Mucosa of descending colon (tissue), 3 donors: ENCODE measurements around the gene SSTR5. TPM values are rescaled to one million over a fixed set of nuclear protein-coding genes. Genes with fewer than 3 reads are reported as not detected.

Experiments used
- ATAC-seq: fragments of 200-7000 bp; cut with Tn5 transposase; one replicate; pipeline ENCODE4 v1.9.1; 2020; ENCODE audit warnings: mild to moderate bottlenecking, moderate library complexity
- DNase-seq, 3 donors: peaks; one replicate each; pipeline ENCODE4 v3.0.0-alpha.2; 2020
- H3K36me3 ChIP-seq: fragments of 200-600 bp; one replicate; pipeline ENCODE4 v1.8.0; 2021; ENCODE audit warnings: low read depth, mild to moderate bottlenecking
- H3K4me1 ChIP-seq: fragments of 200-600 bp; one replicate; pipeline ENCODE4 v1.8.0; 2021; ENCODE audit warnings: low read depth, mild to moderate bottlenecking
- H3K4me3 ChIP-seq: fragments of 200-600 bp; one replicate; pipeline ENCODE4 v1.8.0; 2021; ENCODE audit warnings: mild to moderate bottlenecking
- H3K9me3 ChIP-seq: fragments of 200-600 bp; one replicate; pipeline ENCODE4 v1.8.0; 2021; ENCODE audit warnings: mild to moderate bottlenecking
- intact Hi-C, 2 donors: fragments of 100-400 bp; cut with DNase I in 1 of 2; cut with micrococcal nuclease in 1 of 2; formaldehyde crosslinking; loops; one replicate each; pipeline versions ENCODE4 v1.11.0 to v1.11.1; 2022; cut with DNase I, micrococcal nuclease
- total RNA-seq, 3 donors: library from RNA; stranded (reverse); fragmentation: NEBNext Ultra II Directional in 2 of 3; extraction: Animal tissue kit (Norgen Biotek cat#: 25700) in 2 of 3; gene quantifications; one replicate each; pipeline versions ENCODE4 v1.2.1 to v1.2.4, GENCODE V29; 2021 to 2023
- TF ChIP-seq, protein P1 (sequence below): fragments of 200-600 bp; IDR thresholded peaks from one replicate; pipeline ENCODE4 v1.8.0; 2022; ENCODE audit warnings: antibody characterized with exemption, mild to moderate bottlenecking
- donor health status: DM: no; HTN: no; CAD: no; lungs with moderate emphysema.
- donor health status: DM: no; HTN: no; CAD: no.
- donor health status: DM: no; HTN: yes; CAD: no.

SSTR5 gene
- total RNA-seq, 3 donors from 2014 or later: not detected

DNA sequence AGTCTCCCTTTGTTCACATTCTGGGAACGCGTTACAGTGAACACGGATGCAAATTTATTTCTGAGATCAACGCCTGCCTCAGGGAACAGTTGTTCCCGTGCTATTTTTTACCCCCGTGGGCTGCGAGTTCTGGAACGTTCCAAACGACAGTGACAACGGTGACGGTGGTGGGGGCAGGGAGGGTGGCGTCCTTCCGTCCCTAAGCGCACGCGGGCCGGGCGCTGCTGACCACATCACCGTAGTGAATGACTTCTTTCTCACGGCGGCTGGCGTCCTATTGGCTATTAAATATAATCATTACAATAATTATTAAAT lies 45.1 kb upstream of the SSTR5 start:
- TF ChIP-seq, protein P1, sequence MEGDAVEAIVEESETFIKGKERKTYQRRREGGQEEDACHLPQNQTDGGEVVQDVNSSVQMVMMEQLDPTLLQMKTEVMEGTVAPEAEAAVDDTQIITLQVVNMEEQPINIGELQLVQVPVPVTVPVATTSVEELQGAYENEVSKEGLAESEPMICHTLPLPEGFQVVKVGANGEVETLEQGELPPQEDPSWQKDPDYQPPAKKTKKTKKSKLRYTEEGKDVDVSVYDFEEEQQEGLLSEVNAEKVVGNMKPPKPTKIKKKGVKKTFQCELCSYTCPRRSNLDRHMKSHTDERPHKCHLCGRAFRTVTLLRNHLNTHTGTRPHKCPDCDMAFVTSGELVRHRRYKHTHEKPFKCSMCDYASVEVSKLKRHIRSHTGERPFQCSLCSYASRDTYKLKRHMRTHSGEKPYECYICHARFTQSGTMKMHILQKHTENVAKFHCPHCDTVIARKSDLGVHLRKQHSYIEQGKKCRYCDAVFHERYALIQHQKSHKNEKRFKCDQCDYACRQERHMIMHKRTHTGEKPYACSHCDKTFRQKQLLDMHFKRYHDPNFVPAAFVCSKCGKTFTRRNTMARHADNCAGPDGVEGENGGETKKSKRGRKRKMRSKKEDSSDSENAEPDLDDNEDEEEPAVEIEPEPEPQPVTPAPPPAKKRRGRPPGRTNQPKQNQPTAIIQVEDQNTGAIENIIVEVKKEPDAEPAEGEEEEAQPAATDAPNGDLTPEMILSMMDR: no peak
- no peaks in the 10 kb centered on the region for H3K36me3 ChIP-seq
- no peak for DNase-seq
- intact Hi-C loops: no loop called here
- no peaks in the 10 kb centered on the region for H3K4me1 ChIP-seq
- no peaks in the 10 kb centered on the region for H3K9me3 ChIP-seq
- no peak for ATAC-seq
- no peak overlapping the region for H3K4me3 ChIP-seq

DNA sequence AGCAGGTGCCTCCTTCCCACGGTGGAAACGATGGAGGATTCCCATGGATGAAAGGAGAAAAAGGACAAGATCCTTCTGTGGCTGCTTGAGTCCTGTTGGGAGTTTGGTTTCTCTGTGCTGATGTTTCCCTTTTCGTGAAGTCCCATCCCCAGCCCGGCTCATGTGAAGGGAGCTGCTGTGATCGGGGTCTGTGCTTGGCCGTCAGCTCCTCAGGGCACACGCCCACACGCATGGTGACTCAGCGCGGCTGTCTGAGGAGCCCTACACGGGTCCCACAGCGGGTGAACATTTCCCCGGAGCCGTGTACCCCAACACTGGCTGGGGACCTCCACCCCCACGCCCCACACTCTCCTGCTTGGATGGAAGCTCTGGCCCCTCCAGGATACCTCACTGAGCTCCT lies 44.5 kb upstream of the SSTR5 start:
- no peak for ATAC-seq

DNA sequence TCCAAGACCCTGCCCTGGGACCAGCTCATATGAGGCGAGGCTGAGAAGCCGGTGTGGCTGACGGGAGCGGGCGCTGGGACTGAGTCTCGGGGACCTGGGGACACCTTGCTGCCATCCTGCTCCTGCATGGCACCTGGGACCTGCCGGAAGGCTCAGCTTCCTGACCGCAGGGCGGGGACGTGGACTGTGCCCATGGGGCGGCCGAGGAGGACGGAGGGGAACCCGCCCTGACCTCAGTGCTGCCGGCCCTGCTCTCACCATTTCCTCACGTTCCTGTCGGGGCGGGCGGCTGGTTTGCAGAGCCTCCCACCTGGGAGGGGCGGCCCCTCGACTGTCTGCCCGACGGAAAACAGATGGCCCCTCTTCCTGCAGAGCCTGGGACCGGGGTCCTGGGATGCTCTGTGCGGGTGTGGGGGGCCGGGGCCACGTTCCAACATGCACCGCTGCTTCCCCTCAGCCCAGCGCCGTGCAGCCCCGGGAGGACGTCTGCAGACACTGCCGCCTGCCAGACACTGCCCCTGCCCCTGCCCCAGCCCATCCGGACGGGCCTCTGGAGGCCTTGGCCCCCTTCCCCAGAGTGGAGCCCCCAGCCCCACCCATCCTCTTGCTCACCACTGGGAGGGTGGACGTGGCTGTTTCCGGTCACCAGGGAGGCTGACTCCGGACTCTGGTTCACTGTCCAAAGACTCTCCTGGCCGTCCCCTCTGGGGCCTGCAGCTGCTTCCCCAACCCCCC lies 43.9 kb upstream of the SSTR5 start:
- TF ChIP-seq, protein P1: no peak
- intact Hi-C loops: no loop called here
- no peaks in the 10 kb centered on the region for H3K4me1 ChIP-seq
- no peaks in the 10 kb centered on the region for H3K9me3 ChIP-seq
- H3K36me3 ChIP-seq: no peaks in the 10 kb centered on the region
- DNase-seq: no peak
- H3K4me3 ChIP-seq: no peak overlapping the region
- ATAC-seq: peak; percentile 19

More for the DNA sequence above, 44.5 kb upstream of the SSTR5 start:
- DNase-seq: no peak
- H3K4me1 ChIP-seq: no peaks in the 10 kb centered on the region
- TF ChIP-seq, protein P1: no peak
- no peaks in the 10 kb centered on the region for H3K9me3 ChIP-seq
- intact Hi-C loops: no loop called here
- H3K4me3 ChIP-seq: no peak overlapping the region
- H3K36me3 ChIP-seq: no peaks in the 10 kb centered on the region

DNA sequence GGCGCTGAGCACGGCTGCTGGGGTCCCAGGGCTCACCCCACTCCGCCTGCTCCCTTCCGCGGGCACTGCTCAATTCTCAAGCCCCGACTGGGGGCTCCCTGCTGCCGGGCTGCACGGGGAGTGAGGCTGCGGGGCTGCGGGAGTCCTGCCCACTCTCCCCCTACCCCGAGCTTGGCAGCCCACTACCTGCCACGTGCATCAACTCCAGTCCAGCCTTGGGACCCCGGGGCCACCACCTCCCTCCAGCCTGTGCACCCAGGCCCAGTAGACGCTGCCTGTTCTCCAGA lies 43.3 kb upstream of the SSTR5 start:
- TF ChIP-seq, protein P1: no peak

DNA sequence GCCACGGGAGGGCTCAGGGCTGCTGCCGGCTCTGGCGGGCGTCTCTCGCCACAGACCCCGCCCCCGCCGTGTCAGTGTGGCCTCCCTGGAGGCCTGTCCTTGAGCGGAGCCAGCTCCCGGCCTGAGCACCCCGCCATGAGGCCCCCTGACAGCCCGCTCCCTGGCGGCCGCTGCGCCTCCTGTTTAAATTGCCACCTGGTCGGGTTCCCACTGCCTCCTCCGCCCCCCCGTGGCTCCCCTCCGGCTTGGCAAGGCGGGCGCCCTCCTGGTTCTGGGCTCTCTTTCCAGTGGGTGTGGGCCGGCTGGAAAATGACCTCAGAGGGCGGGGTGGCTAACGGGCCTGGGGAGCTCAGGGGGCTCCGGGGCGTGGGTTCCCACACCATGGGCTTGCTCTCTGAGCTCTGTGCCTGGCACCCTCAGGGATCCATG lies 42.1 kb upstream of the SSTR5 start:
- DNase-seq (no peak), ATAC-seq (no peak)
- TF ChIP-seq, protein P1: no peak
- intact Hi-C loops: no loop called here
- H3K9me3 ChIP-seq: no peaks in the 10 kb centered on the region
- no peaks in the 10 kb centered on the region for H3K36me3 ChIP-seq
- H3K4me3 ChIP-seq: no peak overlapping the region
- H3K4me1 ChIP-seq: no peaks in the 10 kb centered on the region

More for the DNA sequence above, 43.3 kb upstream of the SSTR5 start:
- Histone ChIP-seq H3K4me1 (no peaks in the 10 kb centered on the region), H3K4me3 (no peak overlapping the region), H3K9me3 (no peaks in the 10 kb centered on the region), H3K36me3 (no peaks in the 10 kb centered on the region)
- intact Hi-C loops: no loop called here
- peak; percentile 12 for ATAC-seq
- no peak for DNase-seq

- H3K9me3 ChIP-seq: no peaks in the 10 kb centered on the region
- TF ChIP-seq, protein P1: no peak
- DNase-seq (no peak), ATAC-seq (no peak)
- no peaks in the 10 kb centered on the region for H3K4me1 ChIP-seq
- H3K4me3 ChIP-seq: no peak overlapping the region
- no peaks in the 10 kb centered on the region for H3K36me3 ChIP-seq
- intact Hi-C loops: no loop called here
These were observed 40.9 kb upstream of the SSTR5 start for GRCh38 chr16:1031666-1032065.
